Cardiac septum (tissue), 1 donor: ENCODE measurements around the gene CXorf49B. TPM values are rescaled to one million over a fixed set of nuclear protein-coding genes. Genes with fewer than 3 reads are reported as not detected.

Experiments used
- DNase-seq: peaks from one replicate; pipeline ENCODE4 v3.0.0-alpha.2; 2020; ENCODE audit warnings: low spot score
- intact Hi-C: fragments of 100-400 bp; cut with DNase I; formaldehyde crosslinking; loops from one replicate; pipeline ENCODE4 v1.14.0; 2022
- total RNA-seq: library from RNA; stranded (reverse); fragmentation: NEBNext Ultra II Directional; extraction: Animal tissue kit (Norgen Biotek cat#: 25700); gene quantifications from one replicate; pipeline ENCODE4 v1.2.1, GENCODE V29; 2021
- donor health status: DM: no; HTN: no; CAD: no.

Gene CXorf49B
- total RNA-seq, 1 donor from 2014 or later = not detected

DNA sequence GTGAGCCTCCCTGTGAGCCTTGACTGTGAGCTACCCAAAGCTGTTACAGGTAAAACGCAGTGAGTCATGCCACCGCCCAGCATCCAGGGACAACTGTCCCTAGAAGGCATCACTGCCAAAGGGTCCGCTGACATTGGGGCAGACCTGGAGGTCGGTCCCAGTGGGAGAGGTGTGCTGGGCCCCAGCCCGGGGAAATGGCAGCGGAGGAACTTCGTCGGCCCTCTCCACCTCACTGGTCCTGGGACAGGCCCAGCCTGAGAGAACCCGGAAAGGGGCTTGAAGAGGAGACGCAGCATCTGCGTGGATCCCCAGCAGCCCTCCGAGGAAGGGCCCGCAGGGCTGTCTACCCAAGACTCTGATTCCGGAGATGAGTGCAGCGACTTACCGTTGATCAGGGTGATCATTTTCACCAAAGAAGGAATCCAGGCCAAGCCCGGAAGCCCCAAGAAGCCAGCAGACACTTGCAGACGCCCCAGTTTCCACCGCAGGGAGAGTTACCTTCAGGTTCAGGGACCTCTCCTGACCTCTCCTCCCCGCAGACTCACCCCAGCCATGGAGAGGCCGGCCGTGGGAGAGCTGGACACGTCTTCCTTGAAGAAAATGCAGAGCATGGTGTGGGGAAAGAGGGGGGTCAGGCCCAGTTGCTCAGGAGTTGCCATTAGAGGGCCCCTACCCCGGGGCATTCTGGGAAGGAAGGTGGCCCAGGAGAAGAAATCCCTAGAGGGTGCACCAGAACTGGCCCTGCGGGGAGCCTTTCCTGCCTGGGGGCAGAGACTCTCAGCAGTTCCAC lies 51.2 kb downstream of the CXorf49B start:
- intact Hi-C loops = no loop called here
- no peak for DNase-seq

DNA sequence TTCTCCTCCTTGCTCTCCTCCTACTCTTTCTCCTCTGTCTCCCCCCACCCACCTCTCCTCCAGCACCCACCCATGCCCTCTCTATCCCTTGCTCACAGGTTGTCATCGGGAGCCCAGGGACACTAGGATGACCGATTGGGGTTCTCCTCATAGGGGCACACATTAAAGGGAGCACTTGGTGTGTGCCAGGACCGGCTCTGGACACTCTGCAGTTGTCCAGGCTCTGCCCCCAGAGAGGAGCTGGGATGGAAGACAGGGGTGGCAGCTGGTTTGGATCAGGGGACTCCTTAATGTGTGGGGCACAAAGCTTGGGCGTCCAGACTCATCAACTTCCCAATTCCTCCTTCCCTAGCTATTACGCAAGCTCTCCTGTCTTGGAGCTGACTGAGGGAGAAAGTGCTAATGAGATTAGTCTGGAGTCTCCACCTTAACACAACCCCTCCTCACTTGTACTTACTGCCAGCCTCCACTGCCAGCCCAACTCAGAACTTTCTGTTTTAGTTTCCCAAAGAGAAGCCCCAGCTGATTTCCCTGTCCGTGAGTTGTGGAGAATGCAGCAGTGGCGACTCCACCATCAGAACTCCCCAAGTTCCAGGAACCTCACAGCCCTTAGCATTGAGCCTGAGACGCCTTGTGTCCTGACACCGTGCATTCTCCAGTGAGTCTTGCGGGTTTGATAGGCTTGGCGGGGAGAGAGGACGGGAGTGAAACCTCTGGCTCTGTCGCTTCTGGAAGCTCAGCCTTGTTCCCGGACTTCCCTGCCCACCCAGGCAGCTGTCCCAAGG lies 52.2 kb downstream of the CXorf49B start:
- intact Hi-C loops = no loop called here
- DNase-seq = no peak

DNA sequence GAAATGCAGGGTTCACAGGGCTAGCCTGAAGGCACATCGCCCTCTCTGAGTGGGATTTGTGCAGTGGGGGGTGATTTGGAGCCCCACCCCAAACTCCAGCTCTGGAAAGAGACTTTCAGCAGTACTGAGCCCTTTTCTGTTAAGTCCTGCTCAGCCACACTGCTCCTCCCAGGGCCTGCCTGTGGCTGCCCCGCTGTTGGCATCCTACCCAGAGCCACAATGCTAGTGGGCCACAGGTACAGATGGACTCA lies 52.7 kb downstream of the CXorf49B start:
- no peak for DNase-seq
- intact Hi-C loops = no loop called here

Other genes with a start within 250 kb of the CXorf49B start
- 88.0 TPM for gene OGT, start 230.2 kb upstream of the CXorf49B start, total RNA-seq
- gene GCNA, start 184.9 kb upstream of the CXorf49B start, total RNA-seq = 1.4 TPM
- gene CXCR3, start 144.8 kb upstream of the CXorf49B start, total RNA-seq = 0.13 TPM
- gene CXorf49, start 45.1 kb upstream of the CXorf49B start, total RNA-seq = not detected
- 6.7 TPM for gene NHSL2, start 147.5 kb downstream of the CXorf49B start, total RNA-seq